Mesenchymal stem cell (in vitro differentiated cells and primary cell): ENCODE data around the gene IGFBP7.

Experiments
- DNase-seq: peaks from one replicate; pipeline ENCODE4 v3.0.0-alpha.2; 2013
- H2AFZ ChIP-seq: one replicate; pipeline ENCODE4 v1.6.1; 2013; ENCODE audit warnings: low read depth, mild to moderate bottlenecking, control low read depth, inconsistent platforms, low read length, moderate library complexity
- H2AK5ac ChIP-seq: 2 replicates; pipeline ENCODE4 v1.6.1; 2013; ENCODE audit warnings: low read length, moderate library complexity, mild to moderate bottlenecking, inconsistent platforms; ENCODE audit not compliant: severe bottlenecking
- H2BK120ac ChIP-seq: one replicate; pipeline ENCODE4 v1.6.1; 2013; ENCODE audit warnings: low read depth, mild to moderate bottlenecking, inconsistent platforms, low read length, moderate library complexity
- H2BK12ac ChIP-seq, 2 experiments: one replicate each; pipeline ENCODE4 v1.6.1; 2013; ENCODE audit warnings: inconsistent platforms in 2 of 2, low read length in 2 of 2, mild to moderate bottlenecking in 2 of 2, moderate library complexity in 2 of 2, control low read depth in 1 of 2
- H2BK15ac ChIP-seq: one replicate; pipeline ENCODE4 v1.6.1; 2013; ENCODE audit warnings: mild to moderate bottlenecking, low read depth, inconsistent platforms; ENCODE audit not compliant: poor library complexity, severe bottlenecking
- H2BK5ac ChIP-seq: 2 replicates; pipeline ENCODE4 v1.6.1; 2013; ENCODE audit warnings: low read depth, mild to moderate bottlenecking, low read length, control low read depth, inconsistent platforms; ENCODE audit not compliant: poor library complexity, severe bottlenecking
- H3K14ac ChIP-seq, 2 experiments: one replicate each; pipeline ENCODE4 v1.6.1; 2013; ENCODE audit warnings: inconsistent platforms in 2 of 2, low read length in 2 of 2, control low read depth in 1 of 2, mild to moderate bottlenecking in 1 of 2, moderate library complexity in 1 of 2
- H3K18ac ChIP-seq, 2 experiments: one replicate each; pipeline ENCODE4 v1.6.1; 2013; ENCODE audit warnings: inconsistent platforms in 2 of 2, low read length in 2 of 2, control low read depth in 1 of 2, low read depth in 1 of 2, mild to moderate bottlenecking in 1 of 2
- H3K23ac ChIP-seq, 2 experiments: one replicate each; pipeline ENCODE4 v1.6.1; 2013; ENCODE audit warnings: inconsistent platforms in 2 of 2, low read length in 2 of 2, mild to moderate bottlenecking in 2 of 2, moderate library complexity in 2 of 2, control low read depth in 1 of 2
- H3K27ac ChIP-seq: 2 replicates; pipeline ENCODE4 v1.5.1; 2013; ENCODE audit warnings: mild to moderate bottlenecking, moderate library complexity, low read length, control low read depth, inconsistent platforms; ENCODE audit not compliant: poor library complexity, severe bottlenecking
- H3K27me3 ChIP-seq, 2 experiments: 2 replicates each; pipeline versions ENCODE4 v1.6.1 to v1.7.0; 2013; ENCODE audit warnings: low read length in 2 of 2, mild to moderate bottlenecking in 2 of 2, moderate library complexity in 2 of 2, control low read depth in 1 of 2, inconsistent platforms in 1 of 2; ENCODE audit not compliant: control insufficient read depth in 1 of 2, insufficient read depth in 1 of 2
- H3K36me3 ChIP-seq, 2 experiments: 2 replicates each; pipeline versions ENCODE4 v1.6.1 to v1.7.0; 2013; ENCODE audit warnings: low read length in 2 of 2, control low read depth in 1 of 2, inconsistent platforms in 1 of 2, low read depth in 1 of 2, mild to moderate bottlenecking in 1 of 2; ENCODE audit not compliant: insufficient read depth in 2 of 2, control insufficient read depth in 1 of 2
- H3K4ac ChIP-seq, 2 experiments: one replicate each; pipeline ENCODE4 v1.6.1; 2013; ENCODE audit warnings: inconsistent platforms in 2 of 2, low read length in 2 of 2, mild to moderate bottlenecking in 2 of 2, moderate library complexity in 2 of 2, control low read depth in 1 of 2, low read depth in 1 of 2
- H3K4me1 ChIP-seq: 2 replicates; pipeline ENCODE4 v1.6.1; 2013; ENCODE audit warnings: low read depth, low read length, control low read depth; ENCODE audit not compliant: control insufficient read depth, insufficient read depth
- H3K4me2 ChIP-seq: 2 replicates; pipeline ENCODE4 v1.6.1; 2013; ENCODE audit warnings: low read length, mild to moderate bottlenecking, inconsistent platforms; ENCODE audit not compliant: poor library complexity, severe bottlenecking
- H3K4me3 ChIP-seq, 2 experiments: 2 replicates each; pipeline versions ENCODE4 v1.5.1 to v1.7.0; 2013; ENCODE audit warnings: low read length in 2 of 2, mild to moderate bottlenecking in 2 of 2, control low read depth in 1 of 2, low read depth in 1 of 2; ENCODE audit not compliant: insufficient read depth in 1 of 2
- H3K79me1 ChIP-seq: replicated peaks from 2 replicates; pipeline ENCODE4 v1.6.1; 2013; ENCODE audit warnings: mild to moderate bottlenecking, control low read depth, low read length, inconsistent platforms; ENCODE audit not compliant: poor library complexity, severe bottlenecking
- H3K9ac ChIP-seq: 2 replicates; pipeline ENCODE4 v1.7.0; 2013; ENCODE audit warnings: mild to moderate bottlenecking, low read length, moderate library complexity
- H3K9me3 ChIP-seq: 2 replicates; pipeline ENCODE4 v1.7.0; 2013; ENCODE audit warnings: mild to moderate bottlenecking, low read length; ENCODE audit not compliant: control insufficient read depth
- H4K8ac ChIP-seq: one replicate; pipeline ENCODE4 v1.6.1; 2013; ENCODE audit warnings: inconsistent platforms, mild to moderate bottlenecking, low read length, moderate library complexity
- H4K91ac ChIP-seq: one replicate; pipeline ENCODE4 v1.6.1; 2013; ENCODE audit warnings: mild to moderate bottlenecking, low read length, inconsistent platforms
- WGBS: methylation state at CpG from one replicate; pipeline ENCODE4 v1.1.7; 2013; ENCODE audit warnings: mixed read lengths; 5-methylcytosine and 5-hydroxymethylcytosine counted together

IGFBP7 gene

DNA sequence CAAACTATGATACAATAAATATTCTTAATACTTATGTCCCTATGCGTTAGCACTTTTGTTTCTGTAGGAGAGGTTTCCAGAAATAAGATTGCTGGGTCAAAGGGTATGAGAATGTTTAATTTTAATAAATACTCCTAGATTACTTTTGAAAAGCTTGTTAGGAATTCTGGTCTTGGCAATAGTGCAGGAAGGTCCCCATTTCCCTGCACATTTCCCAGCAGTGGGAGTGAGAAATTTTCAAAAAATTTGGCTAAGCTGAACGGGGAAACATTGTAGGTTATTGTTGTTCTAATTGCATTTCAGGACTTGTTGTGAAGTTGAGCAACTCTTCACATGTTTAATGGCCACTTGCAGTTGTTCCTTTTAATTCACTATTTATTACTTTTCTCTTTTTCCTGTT lies 27.1 kb downstream of the IGFBP7 start:
- no peak overlapping the region for H3K4me2 ChIP-seq
- no peak overlapping the region for H3K18ac ChIP-seq

DNA sequence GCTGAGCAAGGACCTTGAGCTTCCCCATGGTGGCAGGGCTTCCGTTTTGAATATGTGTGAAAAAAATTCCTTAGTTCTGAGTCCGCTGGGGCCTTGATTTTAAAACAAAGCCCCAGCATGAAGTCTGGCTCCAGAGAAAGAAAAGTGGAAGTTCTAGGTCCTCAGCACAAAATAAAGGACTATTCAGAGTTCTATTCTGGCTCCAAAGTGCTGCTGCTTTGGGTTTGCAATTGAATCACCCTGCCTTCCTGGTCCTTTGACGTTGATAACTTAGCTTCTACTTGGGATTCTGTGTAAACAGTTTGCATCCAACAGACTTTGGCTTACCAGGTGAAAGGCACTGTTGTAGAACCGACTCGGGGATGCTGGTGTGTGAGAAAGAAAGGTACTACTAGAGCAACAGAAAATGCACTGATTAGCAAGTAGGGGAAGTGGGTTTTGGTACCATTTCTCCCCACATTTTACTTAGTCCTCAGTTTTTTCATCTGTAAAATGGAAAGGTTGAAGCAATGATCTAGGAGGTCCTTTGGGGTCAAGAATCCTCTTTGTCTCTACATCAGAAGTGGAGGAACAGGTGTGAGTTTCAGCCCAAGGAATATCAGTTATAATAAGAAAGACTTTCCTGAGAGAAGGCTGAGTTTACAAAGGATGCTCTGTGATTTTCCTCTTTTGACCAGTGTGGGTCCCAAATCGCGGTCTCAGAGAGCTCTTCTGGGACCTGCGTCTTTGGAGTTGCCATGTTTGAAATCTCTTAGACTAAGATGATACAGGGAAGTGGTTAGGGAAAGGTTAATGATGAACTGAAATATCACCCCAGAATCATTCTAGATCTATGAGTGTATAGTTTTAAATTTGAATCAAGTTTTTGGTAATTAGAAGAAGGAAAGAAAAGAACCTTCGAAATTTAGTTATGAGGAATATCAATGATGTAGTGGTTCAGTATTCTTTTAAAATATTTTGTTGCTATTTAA lies 28.2 kb downstream of the IGFBP7 start:
- H3K9me3 ChIP-seq = peaks cover 3% of the 10 kb centered on the region
- 57% methylated on average over 9 of the region's 9 CpGs for WGBS

More for the DNA sequence above, 27.1 kb downstream of the IGFBP7 start:
- no peak overlapping the region for H4K91ac ChIP-seq
- H2AK5ac ChIP-seq = no peak overlapping the region
- H3K23ac ChIP-seq = no peak overlapping the region
- peaks cover 0 to 24% of the 10 kb centered on the region in 2 experiments for H3K36me3 ChIP-seq
- no peaks in the 10 kb centered on the region for H3K27me3 ChIP-seq
- no peak overlapping the region for H3K4ac ChIP-seq
- H3K4me3 ChIP-seq = no peak overlapping the region
- H3K14ac ChIP-seq = no peak overlapping the region
- H3K27ac ChIP-seq = peak overlapping the region; percentile 95
- no peak overlapping the region for H4K8ac ChIP-seq
- H3K4me1 ChIP-seq = peaks cover 16% of the 10 kb centered on the region
- no peak overlapping the region for H2AFZ ChIP-seq
- H3K79me1 ChIP-seq = no peaks in the 10 kb centered on the region
- no peak overlapping the region for H2BK12ac ChIP-seq
- no peak overlapping the region for H2BK120ac ChIP-seq
- H2BK5ac ChIP-seq = no peak overlapping the region
- no peak for DNase-seq
- 0% methylated on average over 1 of the region's 2 CpGs for WGBS
- H2BK15ac ChIP-seq = no peak overlapping the region
- peak overlapping the region; percentile 8 for H3K9ac ChIP-seq
- peaks cover 3% of the 10 kb centered on the region for H3K9me3 ChIP-seq

DNA sequence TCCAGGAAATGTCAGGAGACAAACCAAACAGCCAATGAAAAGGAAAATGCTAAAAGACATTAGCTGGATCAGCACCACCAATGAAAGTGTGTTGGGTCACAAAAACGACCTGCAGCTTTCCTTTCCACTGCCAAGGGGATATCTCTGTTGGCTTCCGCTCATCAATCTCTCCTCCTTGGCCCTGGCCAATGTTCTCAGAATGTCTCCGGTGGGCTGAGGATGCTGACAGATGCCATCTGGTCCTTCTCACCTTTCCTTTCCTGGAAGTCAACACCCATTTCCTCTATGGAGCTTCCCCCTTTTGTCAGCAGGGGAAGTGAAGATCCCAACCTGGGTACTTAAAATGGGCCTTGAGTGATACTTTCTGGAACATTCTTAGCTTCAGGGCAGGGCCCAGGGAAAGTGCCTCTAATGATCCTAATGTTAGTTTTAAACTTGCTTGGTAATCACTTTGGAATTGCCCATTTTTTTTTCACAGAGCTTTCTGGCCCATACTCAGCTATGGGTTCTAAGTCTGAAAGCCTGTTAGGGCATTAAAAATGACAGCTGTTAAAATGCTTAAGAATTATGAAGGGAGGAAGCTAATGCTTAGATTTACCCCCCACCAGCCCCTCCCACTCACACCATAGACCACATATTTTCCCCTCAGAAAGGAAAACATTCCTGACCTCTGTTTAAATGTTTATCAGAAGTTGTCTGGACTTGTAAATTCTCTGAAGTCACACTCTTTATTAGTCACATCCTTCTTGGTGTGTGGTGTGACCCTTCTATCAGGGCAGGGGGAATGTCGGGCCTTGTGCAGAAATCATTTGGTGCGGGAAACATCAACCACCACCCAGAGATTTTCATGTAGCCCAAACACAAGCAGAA lies 29.2 kb downstream of the IGFBP7 start:
- H3K4ac ChIP-seq = peak overlapping the region; percentile 10 to 94
- peak overlapping the region; percentile 67 for H3K9ac ChIP-seq
- peak overlapping the region; percentile 7 to 66 for H2BK12ac ChIP-seq
- H2BK120ac ChIP-seq = peak overlapping the region; percentile 81
- peak overlapping the region; percentile 63 for H2BK5ac ChIP-seq
- WGBS = 17% methylated on average over 3 of the region's 5 CpGs
- peaks cover 0 to 12% of the 10 kb centered on the region in 2 experiments for H3K36me3 ChIP-seq
- no peak overlapping the region for H3K23ac ChIP-seq
- no peak overlapping the region for H2AFZ ChIP-seq
- no peaks in the 10 kb centered on the region for H3K79me1 ChIP-seq
- no peak overlapping the region for H3K4me2 ChIP-seq
- H3K4me1 ChIP-seq = peaks cover 16% of the 10 kb centered on the region
- peak overlapping the region; percentile 74 to 92 for H3K18ac ChIP-seq
- peak overlapping the region; percentile 20 for H4K91ac ChIP-seq
- peak overlapping the region; percentile 99 for H2AK5ac ChIP-seq
- peak overlapping the region; percentile 97 for H3K27ac ChIP-seq
- no peak overlapping the region for H2BK15ac ChIP-seq
- H3K9me3 ChIP-seq = peaks cover 3% of the 10 kb centered on the region
- H4K8ac ChIP-seq = peak overlapping the region; percentile 20
- DNase-seq = peak; percentile 98
- no peak overlapping the region for H3K14ac ChIP-seq
- no peak overlapping the region for H3K4me3 ChIP-seq
- H3K27me3 ChIP-seq = no peaks in the 10 kb centered on the region

More for the DNA sequence above, 28.2 kb downstream of the IGFBP7 start:
- peak overlapping the region; percentile 42 to 93 for H2BK12ac ChIP-seq
- peak overlapping the region; percentile 43 for H2BK120ac ChIP-seq
- H3K14ac ChIP-seq = no peak overlapping the region
- H3K27me3 ChIP-seq = no peaks in the 10 kb centered on the region
- H3K4me3 ChIP-seq = no peak overlapping the region
- peaks cover 0 to 17% of the 10 kb centered on the region in 2 experiments for H3K36me3 ChIP-seq
- H3K4me2 ChIP-seq = no peak overlapping the region
- H3K4me1 ChIP-seq = peaks cover 17% of the 10 kb centered on the region
- H3K9ac ChIP-seq = peak overlapping the region; percentile 67
- DNase-seq = no peak
- no peaks in the 10 kb centered on the region for H3K79me1 ChIP-seq
- H2AK5ac ChIP-seq = peak overlapping the region; percentile 92
- peak overlapping the region; percentile 83 for H2BK5ac ChIP-seq
- peak overlapping the region; percentile 47 for H4K8ac ChIP-seq
- H3K18ac ChIP-seq = peak overlapping the region; percentile 23 to 96
- H2AFZ ChIP-seq = no peak overlapping the region
- H2BK15ac ChIP-seq = no peak overlapping the region
- no peak overlapping the region for H3K23ac ChIP-seq
- H3K27ac ChIP-seq = peak overlapping the region; percentile 97
- peak overlapping the region; percentile 44 for H4K91ac ChIP-seq
- peak overlapping the region; percentile 5 to 96 for H3K4ac ChIP-seq
